LNCaP clone FGC (cell line): Measurements from ENCODE around the gene FHIT.

ENCODE experiments used
- DNase-seq: peaks from one replicate; pipeline ENCODE4 v3.0.0-alpha.2; 2011; ENCODE audit warnings: low read depth
- H3K4me3 ChIP-seq: 2 replicates; pipeline ENCODE4 v1.5.1; 2011; ENCODE audit warnings: mild to moderate bottlenecking, low read depth, low read length, control low read depth
- TF ChIP-seq, protein P1 (sequence below): IDR thresholded peaks from 2 replicates; pipeline ENCODE4 v1.5.1; 2012; ENCODE audit warnings: mild to moderate bottlenecking; ENCODE audit not compliant: control insufficient read depth, insufficient read depth; ENCODE audit errors: extremely low read depth

FHIT gene

GRCh38 chr3:60365360-60365759 is 885.9 kb downstream of the FHIT start:
- DNase-seq = no peak
- TF ChIP-seq, protein P1, sequence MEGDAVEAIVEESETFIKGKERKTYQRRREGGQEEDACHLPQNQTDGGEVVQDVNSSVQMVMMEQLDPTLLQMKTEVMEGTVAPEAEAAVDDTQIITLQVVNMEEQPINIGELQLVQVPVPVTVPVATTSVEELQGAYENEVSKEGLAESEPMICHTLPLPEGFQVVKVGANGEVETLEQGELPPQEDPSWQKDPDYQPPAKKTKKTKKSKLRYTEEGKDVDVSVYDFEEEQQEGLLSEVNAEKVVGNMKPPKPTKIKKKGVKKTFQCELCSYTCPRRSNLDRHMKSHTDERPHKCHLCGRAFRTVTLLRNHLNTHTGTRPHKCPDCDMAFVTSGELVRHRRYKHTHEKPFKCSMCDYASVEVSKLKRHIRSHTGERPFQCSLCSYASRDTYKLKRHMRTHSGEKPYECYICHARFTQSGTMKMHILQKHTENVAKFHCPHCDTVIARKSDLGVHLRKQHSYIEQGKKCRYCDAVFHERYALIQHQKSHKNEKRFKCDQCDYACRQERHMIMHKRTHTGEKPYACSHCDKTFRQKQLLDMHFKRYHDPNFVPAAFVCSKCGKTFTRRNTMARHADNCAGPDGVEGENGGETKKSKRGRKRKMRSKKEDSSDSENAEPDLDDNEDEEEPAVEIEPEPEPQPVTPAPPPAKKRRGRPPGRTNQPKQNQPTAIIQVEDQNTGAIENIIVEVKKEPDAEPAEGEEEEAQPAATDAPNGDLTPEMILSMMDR = no peak
- no peak overlapping the region for H3K4me3 ChIP-seq

- TF ChIP-seq, protein P1 = no peak
- DNase-seq = no peak
- H3K4me3 ChIP-seq = no peak overlapping the region
Measured at GRCh38 chr3:60364475-60364874, 886.8 kb downstream of the FHIT start.

GRCh38 chr3:60363817-60364216 is 887.4 kb downstream of the FHIT start:
- no peak for DNase-seq
- H3K4me3 ChIP-seq = no peak overlapping the region
- TF ChIP-seq, protein P1 = no peak

DNA sequence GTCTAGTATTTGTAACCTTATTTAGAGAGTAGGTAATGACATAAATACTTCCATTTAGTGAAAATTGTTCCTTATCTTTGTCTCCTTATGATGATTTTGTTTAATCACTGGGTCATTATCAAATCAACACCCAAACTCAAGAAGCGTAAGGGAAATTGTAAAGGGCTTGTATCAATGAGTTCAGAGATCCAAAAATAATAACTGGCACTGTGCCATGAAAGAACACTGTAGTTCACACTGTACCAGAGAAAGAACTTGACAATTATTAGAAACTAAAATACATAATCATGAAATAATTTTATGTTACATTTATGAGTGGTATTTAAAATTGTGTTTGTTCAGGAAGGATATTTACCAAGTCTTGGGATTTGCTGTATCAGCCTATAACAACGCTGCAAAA is 895.4 kb downstream of the FHIT start:
- TF ChIP-seq, protein P1 = no peak
- H3K4me3 ChIP-seq = no peak overlapping the region
- no peak for DNase-seq

DNA sequence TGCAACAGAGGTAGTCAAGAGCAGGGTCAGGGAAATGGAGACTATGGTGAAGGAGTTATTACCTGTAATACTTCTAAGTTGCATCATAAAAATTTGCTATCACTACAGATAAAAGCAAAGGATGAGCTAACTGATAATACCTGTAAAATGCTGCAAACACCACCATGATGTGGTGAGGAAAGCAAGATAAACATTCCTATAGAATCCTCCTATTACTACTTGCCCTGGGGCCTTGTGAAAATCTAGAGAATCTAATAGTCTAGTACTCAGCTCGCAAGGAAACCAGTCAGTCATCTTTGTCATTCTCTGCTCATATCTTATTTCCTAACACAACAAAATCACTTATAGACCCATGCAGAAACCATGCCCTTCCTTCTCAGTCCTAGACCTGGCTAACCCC is 899.8 kb downstream of the FHIT start:
- no peak for DNase-seq
- no peak overlapping the region for H3K4me3 ChIP-seq
- TF ChIP-seq, protein P1 = no peak

DNA sequence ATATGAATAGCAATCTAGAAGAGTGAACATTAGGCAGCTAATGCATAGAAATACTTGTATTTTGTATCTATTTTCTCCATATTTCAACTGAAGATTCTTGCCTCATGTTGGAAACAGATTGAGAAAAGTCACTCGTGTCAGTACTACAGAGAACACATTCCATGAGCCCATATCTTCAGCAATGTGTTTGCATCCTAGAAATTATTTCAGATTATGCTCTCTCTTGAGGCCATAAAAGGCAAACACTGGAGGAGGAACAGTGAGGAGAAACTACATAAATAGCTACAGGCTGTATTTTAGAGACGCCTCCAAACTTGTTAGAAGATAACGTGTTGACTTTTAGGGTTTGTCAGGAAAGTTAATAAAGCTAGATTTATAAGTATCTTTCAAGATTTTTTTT is 906.9 kb downstream of the FHIT start:
- TF ChIP-seq, protein P1 = no peak
- no peak overlapping the region for H3K4me3 ChIP-seq
- DNase-seq = no peak

- TF ChIP-seq, protein P1 = no peak
Measured at GRCh38 chr3:60343831-60344230, 907.4 kb downstream of the FHIT start.

More at GRCh38 chr3:60343831-60344230, 907.4 kb downstream of the FHIT start:
- H3K4me3 ChIP-seq = no peak overlapping the region
- DNase-seq = no peak
